ENCODE measurements around the gene SERF1A.
"Not testable (repeated sequence)": the region's sequence is repeated elsewhere in the genome, so short reads cannot be mapped to it uniquely, and the experiment has no call there.

The SERF1A gene

DNA sequence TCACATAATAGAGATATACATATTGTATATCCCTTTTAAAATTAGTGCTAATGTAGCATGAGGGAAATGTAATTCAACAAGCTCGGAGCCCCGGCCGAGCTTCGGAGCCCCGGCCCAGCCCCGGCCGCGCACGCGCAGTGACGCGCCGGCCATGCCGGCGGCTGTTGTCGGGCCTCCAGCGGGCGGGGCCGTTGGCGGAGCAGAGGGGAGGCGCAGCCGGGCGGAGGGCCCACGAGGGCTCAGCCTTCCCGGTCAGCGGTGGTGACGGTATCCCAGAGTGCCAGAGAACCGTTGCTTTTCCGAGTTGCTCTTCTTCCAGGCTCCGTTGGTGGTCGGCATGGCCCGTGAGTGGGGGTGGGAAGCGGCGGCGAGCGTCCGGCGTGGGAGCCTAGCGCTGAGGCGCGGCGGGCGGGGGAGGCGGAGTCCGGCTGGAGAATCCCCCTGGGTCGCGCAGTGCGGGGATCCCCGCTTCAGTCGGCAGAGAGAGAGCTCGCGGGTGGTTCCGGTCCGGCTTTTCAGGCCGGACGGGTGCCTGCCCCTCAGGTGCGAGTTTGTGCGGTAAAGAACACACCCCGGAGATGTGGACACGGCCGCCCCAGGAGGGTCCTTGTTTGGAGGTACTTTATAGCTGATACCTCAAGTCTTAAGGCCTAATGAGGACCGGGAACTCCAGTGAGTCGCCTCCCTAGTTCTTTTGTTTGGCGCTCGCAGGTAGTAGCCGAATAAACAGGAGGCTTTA lies at the start of gene SERF1A:
SERF1A (plus strand) TSS at position 137 of the 739 bp plus-strand sequence; CDS start at position 338, 201 bp downstream.
- DNase-seq (ENCODE audit: low read depth in 2 of 2), result not testable (repeated sequence)

DNA sequence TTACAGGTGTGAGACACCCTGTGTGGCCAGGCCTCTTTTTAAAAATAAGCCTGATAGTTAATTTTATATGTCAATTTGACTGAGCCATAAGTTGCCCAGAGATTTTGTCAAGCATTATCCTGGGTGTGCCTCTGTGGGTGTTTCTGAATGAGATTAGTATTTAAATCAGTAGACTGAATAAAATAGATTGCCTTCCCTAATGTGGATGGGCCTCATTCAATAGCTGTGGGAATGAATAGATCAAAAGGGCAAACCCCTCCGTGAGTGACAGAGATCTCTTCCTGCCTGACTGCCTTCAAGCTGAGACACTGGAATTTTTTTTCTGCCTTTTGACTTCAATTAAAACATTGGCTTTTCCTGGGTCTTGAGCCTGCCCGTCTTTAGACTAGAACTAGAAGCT lies 33.7 kb upstream of the SERF1A start:
- not testable (repeated sequence) for DNase-seq (ENCODE audit: low read depth in 2 of 2)

GRCh38 chr5:70870626-70871025 lies 29.8 kb upstream of the SERF1A start:
- DNase-seq (ENCODE audit: low read depth in 2 of 2), result not testable (repeated sequence)

GRCh38 chr5:70896076-70896475 lies 4.4 kb upstream of the SERF1A start:
- not testable (repeated sequence) for DNase-seq (ENCODE audit: low read depth in 2 of 2)

DNA sequence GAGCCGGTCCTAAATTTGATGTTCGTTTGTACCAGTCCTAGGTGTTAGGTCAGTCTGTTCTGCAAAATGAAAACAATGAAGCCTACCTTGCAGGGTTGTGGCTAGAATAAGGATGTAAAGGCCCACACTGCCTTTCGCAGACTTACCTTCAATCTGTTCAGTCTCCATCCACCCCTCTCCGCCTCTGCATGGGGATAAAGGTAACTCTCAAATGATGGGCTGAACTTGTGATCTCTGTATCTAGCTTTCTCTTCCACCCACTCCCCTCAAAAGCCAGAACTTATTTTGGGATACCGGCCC lies 753 bp downstream of the SERF1A start:
- not testable (repeated sequence) for DNase-seq (ENCODE audit: low read depth in 2 of 2)

DNA sequence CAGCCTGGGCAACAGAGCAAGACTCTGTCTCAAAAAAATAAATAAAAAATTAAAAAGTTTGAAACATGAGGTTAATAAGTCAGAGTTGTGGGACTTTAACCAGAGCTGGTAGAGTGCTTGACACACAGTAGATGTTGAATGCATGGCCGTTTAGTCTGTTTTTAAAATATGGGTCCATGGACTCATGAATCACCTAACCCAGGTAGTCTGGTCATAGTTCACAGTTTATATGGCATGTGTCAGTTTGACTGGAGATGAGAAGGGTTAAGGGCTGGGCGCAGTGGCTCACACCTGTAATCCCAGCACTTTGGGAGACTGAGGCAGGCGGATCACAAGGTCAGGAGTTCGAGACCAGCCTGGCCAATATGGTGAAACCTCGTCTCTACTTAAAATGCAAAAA lies 6.2 kb downstream of the SERF1A start:
- not testable (repeated sequence) for DNase-seq (ENCODE audit: low read depth in 2 of 2)

GRCh38 chr5:70916829-70917228 lies 16.4 kb downstream of the SERF1A start:
- not testable (repeated sequence) for DNase-seq (ENCODE audit: low read depth in 2 of 2)

- not testable (repeated sequence) for DNase-seq (ENCODE audit: low read depth in 2 of 2)
Observed at GRCh38 chr5:70925211-70925562, 24.7 kb downstream of the SERF1A start.

- DNase-seq (ENCODE audit: low read depth in 2 of 2), result not testable (repeated sequence)
Observed at GRCh38 chr5:70931709-70932368, 31.4 kb downstream of the SERF1A start.

DNA sequence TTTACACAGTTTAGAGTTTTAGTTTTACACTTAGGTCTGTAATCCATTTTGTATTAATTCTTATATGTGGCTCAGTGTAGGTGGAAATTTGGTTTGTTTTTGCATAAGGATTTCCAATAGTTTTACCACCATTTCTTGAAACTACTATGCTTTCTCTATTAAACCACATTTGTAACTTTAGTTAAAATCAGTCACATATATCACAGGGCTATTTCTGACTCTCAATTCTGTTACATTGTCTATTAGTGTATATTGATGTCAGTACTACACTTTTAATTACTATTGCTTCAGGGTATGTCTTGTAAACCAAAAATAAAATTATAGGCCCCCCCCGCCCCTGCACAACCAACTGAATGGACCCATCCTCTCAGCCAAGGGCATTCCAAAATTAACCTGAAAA lies 32.1 kb downstream of the SERF1A start:
- not testable (repeated sequence) for DNase-seq (ENCODE audit: low read depth in 2 of 2)

- not testable (repeated sequence) for DNase-seq (ENCODE audit: low read depth in 2 of 2)
Observed at GRCh38 chr5:70953068-70953467, 52.6 kb downstream of the SERF1A start.

All from stimulated activated CD4-positive, alpha-beta T cell treated with anti-CD3 and anti-CD28 coated beads, Interleukin-1b, Interleukin-23, amount 100 ng/mL, for 4 hours (primary cell).